GM18508 (cell line): Measurements from ENCODE around the gene MFAP2.
"Not testable (repeated sequence)": the region's sequence is repeated elsewhere in the genome, so short reads cannot be mapped to it uniquely, and the experiment has no call there.

Experiments used
- ATAC-seq: cut with Tn5 transposase; IDR thresholded peaks from one replicate; pipeline ENCODE4 v1.9.1; 2021; ENCODE audit warnings: moderate number of reproducible peaks; ENCODE audit not compliant: insufficient read depth, unreplicated experiment

The MFAP2 gene

DNA sequence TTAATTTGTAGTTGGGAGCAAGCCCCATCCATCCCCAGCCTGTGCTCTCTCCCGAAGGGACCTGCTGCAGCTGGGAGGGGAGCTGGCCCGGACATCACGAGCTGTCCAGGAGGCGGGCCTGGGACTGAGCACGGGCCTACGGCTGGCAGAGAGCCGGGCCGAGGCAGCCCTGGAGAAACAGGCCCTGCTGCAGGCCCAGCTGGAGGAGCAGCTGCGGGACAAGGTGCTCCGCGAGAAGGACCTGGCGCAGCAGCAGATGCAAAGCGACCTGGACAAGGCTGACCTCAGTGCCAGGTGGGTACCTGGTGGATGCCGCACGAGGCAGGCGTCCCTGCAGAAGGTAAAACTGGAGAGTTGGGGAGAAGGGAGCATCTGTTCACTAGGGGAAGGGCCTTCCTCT is 43.8 kb downstream of the MFAP2 start:
- not testable (repeated sequence) for ATAC-seq

GRCh38 chr1:16933945-16934344 is 46.5 kb downstream of the MFAP2 start:
- not testable (repeated sequence) for ATAC-seq

- not testable (repeated sequence) for ATAC-seq
These were observed 49.0 kb downstream of the MFAP2 start for GRCh38 chr1:16931206-16931934.

- ATAC-seq = not testable (repeated sequence)
These were observed 51.0 kb downstream of the MFAP2 start for GRCh38 chr1:16929146-16930041.

DNA sequence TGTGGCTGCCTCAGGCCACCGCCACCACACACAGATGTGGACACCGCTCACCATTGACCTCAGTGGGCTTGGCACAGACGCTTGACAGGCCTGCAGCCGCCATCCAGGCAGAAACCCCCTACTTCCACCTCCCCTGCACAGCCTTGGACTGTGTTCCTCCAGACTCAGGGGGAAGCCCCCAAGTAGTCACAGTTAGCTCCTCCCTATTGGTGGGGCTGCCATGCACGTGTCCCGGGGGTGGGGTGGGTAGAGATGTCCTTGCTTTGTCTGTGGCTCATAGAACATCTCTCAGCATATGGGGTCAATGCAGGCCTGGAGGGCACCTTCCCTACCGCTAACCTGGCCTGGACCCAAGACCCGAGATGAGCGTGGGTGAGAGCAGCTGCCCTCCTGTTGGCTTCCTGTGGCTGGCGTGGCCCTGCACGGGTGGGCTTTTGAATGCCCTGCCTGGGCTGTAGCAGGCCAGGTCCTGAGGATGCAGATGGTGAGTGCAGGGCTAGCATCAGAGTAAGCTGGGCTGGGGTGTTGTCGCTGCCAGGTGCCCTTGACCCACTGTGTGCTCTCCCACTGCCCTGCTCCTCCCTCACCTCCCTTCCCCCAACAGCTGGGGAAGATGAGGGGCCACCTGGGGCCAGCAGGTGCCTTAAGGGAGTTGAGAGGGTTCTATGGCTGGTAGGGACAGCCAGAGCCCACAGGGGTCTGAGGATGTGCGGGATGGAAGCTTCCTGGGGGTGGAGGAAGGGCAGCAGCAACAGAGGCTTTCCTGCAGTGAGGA is 52.5 kb downstream of the MFAP2 start:
- ATAC-seq = no peak

GRCh38 chr1:16927256-16927655 is 53.2 kb downstream of the MFAP2 start:
- ATAC-seq = no peak

DNA sequence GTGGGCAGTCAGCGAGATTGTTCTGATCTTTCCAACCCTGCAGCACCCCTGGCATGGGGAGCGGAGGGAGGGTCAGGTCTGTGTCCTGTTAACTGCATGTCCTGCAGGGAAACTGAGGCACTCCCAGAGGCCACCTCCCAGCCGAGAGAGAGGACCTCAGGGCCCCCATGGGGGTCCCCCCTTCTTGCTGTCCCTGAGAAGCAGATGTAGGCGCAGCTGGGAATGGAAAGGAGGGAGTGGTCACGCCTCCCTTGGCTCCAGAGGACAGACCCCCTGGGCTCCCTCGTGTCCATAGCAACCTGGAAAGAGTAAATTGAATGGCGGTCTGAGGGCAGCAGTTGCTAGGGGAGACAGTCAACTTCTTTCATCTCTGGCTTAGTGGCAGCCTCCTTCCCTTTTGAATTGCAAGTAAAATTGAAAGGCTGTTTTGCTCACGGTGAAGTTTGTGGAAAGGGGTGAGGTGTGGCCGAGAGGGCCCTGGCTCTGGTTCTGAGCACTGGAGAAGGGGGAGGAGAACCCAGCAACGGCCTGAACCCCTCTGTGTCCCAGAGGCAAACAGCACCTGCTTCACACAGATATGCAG is 53.8 kb downstream of the MFAP2 start:
- ATAC-seq = no peak

DNA sequence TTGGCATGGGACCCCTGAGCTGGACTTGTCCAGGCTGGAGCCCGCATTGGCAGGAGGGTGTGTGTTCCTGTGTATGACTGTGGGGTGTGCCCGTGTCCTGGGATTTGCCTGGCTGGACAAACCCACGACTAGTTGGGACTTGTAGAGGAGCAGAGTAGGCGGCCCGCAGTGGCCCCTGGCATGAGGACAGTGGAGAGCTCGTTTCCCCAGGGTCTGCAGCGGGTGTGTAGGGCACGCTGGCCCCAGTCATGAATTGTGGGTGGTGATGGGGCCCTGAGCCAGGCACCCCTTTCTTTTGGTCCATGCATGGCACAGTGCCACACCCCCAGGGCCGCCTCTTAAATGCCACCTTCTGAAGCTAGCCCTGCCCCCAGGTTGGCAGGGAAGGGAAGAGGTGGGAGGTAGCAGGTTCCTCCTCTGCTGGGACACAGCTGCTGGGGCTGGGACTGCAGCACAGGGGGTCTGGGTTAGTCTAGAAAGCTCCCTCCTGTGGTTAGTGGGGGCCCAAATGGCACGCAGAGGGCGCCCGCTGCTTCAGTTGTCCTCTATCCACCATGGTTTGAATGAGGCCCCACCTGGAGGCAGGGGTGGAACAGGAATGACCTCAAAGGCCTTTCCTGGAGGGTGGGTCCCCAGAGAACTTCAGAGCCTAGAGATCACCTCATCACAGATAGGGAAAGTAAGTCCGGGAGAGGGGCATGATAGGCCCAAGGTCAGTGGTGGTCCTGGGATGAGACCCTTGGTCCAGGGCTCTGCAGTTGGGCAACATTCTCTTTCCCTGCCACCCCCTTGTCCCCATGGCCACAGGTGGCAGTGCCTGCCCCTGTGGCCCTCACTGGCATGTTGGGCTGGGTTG is 54.6 kb downstream of the MFAP2 start:
- ATAC-seq = no peak

DNA sequence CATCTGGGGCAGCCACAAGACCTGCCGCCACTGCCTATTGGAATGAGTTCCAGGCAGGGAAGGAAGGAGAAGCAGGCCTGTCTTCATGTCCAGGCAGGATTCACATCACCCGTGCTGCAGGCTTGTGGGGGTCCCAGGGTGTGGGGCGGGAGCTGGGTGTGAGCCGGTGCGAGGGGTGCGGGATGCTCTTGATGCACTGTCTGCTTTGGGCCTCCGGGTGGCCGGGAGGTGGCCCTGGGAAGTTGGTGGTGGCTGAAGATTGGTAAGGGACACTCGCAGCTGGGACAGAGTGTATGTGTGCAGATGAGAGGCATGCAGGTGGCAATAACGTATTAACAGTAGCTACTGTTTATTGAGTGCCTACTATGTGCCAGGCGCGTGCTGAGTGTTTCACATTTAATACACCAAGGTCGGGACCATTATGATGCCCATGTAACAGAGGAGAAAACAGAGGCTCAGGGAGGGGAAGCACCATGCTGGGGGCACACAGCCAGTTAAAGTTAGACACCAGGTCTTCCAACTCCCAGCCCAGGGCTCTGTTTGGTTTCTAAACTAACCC is 55.4 kb downstream of the MFAP2 start:
- no peak for ATAC-seq
